Epithelial cell of proximal tubule (primary cell): ENCODE results near the gene FUT2. TPM values are rescaled to one million over a fixed set of nuclear protein-coding genes. Genes with fewer than 3 reads are reported as not detected.
A peak's percentile ranks its signal among the peaks of the same experiment; 100 is the strongest.
"Not testable (repeated sequence)": the region's sequence is repeated elsewhere in the genome, so short reads cannot be mapped to it uniquely, and the experiment has no call there.

ENCODE experiments used
- DNase-seq: peaks from one replicate; pipeline ENCODE4 v3.0.0-alpha.2; 2011; ENCODE audit warnings: low read depth
- H3K4me3 ChIP-seq: 2 replicates; pipeline ENCODE4 v1.5.1; 2011; ENCODE audit warnings: low read depth, mild to moderate bottlenecking, low read length
- total RNA-seq: library from RNA; depleted of rRNA; stranded (reverse); fragments of >200 nt; gene quantifications from 2 replicates; pipeline ENCODE4 v1.2.3, GENCODE V29; 2015
- TF ChIP-seq, protein P1 (sequence below): conservative IDR thresholded peaks from 2 replicates; pipeline ENCODE4 v1.5.1; 2012; ENCODE audit warnings: low read depth, mild to moderate bottlenecking, low read length

The FUT2 gene
- total RNA-seq, 1 donor from 2014 or later, result 0.52 TPM

DNA sequence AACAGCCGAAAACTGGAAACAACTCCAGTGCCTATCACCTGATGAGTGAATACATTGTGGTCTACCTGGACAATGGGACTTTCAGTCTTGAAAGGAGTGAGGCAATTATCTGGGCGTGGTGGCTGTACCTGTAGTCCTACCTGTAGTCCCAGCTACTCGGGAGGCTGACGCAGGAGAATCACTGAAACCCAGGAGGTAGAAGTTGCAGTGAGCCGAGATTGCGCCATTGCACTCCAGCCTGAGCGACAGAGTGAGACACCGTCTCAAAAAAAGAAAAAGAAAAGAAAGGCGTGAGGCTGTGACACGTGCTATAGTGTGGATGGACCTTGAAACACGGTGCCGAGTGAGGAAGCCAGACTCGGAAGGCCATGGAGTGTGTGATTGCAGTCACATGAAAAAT is 18.9 kb upstream of the FUT2 start:
- no peak for DNase-seq
- TF ChIP-seq, protein P1, sequence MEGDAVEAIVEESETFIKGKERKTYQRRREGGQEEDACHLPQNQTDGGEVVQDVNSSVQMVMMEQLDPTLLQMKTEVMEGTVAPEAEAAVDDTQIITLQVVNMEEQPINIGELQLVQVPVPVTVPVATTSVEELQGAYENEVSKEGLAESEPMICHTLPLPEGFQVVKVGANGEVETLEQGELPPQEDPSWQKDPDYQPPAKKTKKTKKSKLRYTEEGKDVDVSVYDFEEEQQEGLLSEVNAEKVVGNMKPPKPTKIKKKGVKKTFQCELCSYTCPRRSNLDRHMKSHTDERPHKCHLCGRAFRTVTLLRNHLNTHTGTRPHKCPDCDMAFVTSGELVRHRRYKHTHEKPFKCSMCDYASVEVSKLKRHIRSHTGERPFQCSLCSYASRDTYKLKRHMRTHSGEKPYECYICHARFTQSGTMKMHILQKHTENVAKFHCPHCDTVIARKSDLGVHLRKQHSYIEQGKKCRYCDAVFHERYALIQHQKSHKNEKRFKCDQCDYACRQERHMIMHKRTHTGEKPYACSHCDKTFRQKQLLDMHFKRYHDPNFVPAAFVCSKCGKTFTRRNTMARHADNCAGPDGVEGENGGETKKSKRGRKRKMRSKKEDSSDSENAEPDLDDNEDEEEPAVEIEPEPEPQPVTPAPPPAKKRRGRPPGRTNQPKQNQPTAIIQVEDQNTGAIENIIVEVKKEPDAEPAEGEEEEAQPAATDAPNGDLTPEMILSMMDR, result no peak
- no peak overlapping the region for H3K4me3 ChIP-seq

GRCh38 chr19:48678201-48678600 is 17.6 kb upstream of the FUT2 start:
- no peak for DNase-seq
- TF ChIP-seq, protein P1, result no peak
- H3K4me3 ChIP-seq, result no peak overlapping the region

DNA sequence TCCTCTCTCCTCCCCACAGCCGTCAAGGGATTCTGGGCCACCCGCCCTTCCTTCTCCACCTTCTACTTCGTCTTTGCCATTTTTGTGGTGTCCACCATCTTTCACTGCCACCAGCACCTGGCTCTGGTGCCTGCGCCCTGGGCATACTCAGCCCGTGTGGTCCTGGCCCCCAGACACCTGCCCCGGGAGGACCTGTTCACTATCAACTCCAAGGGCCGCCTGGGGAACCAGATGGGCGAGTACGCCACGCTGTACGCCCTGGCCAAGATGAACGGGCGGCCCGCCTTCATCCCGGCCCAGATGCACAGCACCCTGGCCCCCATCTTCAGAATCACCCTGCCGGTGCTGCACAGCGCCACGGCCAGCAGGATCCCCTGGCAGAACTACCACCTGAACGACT is 15.8 kb upstream of the FUT2 start:
- not testable (repeated sequence) for H3K4me3 ChIP-seq, DNase-seq

DNA sequence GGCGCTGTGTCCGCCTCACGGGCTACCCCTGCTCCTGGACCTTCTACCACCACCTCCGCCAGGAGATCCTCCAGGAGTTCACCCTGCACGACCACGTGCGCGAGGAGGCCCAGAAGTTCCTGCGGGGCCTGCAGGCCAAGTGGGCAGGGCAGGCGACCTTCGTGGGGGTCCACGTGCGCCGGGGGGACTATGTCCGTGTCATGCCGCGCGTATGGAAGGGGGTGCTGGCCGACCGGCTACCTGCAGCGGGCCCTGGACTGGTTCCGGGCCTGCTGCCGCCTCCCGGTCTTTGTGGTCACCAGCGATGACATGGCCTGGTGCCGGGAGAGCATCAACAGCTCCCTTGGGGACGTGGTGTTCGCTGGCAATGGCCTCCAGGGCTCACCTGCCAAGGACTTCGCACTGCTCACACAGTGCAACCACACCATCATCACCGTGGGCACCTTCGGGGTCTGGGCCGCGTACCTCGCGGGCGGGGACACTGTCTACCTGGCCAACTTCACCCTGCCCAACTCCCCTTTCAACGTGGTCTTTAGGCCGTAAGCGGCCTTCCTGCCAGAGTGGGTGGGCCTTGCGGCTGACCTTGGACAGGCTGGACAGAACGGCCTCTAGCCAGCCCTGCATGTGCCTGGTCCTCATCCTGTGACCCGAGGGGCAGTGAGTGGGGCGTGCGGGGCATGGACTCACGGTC is 15.2 kb upstream of the FUT2 start:
- TF ChIP-seq, protein P1, result no peak
- no peak overlapping the region for H3K4me3 ChIP-seq
- no peak for DNase-seq

DNA sequence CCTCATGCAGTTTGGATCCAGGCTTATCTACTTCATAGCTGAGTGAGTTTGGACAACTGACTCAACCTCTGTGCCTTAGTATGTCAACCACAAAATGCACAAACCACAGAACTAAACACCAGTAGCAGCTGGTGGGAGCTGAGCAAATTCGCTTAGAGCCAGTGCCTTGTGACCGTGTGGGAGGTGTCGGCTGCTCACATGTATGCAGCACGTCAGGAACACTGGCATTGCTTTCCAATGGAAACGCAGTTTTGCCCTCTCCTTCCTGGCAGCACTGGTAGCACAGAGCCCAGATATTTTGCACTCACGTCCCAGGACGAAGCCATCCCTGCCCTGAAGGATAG is 14.7 kb upstream of the FUT2 start:
- no peak overlapping the region for H3K4me3 ChIP-seq
- DNase-seq, result peak; percentile 16
- TF ChIP-seq, protein P1, result no peak

DNA sequence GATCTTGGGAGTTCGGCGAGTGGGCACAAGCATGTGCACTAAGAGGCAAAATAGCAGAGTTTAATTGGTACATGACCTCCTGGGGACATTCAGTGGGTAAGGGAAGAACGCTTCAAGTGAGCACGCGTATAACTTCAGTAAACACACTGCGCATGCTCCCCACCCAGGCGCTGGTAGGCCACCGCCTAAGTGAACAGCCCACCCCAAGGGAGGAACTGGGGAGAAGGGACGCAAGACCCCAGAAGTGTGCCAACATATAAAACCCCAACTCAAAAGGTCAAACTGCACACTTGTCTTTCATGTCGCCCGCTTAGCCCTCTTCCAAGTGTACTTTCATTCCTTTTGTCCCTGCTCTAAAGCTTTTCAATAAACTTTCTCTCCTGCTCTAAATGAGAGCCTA is 12.4 kb upstream of the FUT2 start:
- no peak overlapping the region for H3K4me3 ChIP-seq
- DNase-seq, result no peak
- TF ChIP-seq, protein P1, result no peak

DNA sequence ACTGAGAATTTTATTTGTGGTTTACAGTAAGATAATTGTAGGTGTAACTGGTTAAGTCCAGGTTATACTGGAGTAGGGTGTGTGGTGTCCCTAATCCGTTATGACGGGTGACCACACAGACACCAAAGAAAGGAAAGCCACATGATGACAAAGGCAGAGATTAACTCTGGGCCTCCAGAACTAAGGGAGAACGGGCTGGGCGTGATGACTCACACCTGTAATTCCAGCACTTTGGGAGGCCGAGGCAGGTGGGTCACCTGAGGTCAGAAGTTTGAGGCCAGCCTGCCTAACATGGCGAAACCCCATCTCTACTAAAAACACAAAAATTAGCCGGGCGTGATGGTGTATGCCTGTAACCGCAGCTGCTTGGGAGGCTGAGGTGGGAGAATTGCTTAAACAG is 10.2 kb upstream of the FUT2 start:
- H3K4me3 ChIP-seq, result no peak overlapping the region
- DNase-seq, result no peak
- TF ChIP-seq, protein P1, result no peak
